ENCODE measurements around the gene BRCA2.

BRCA2 gene

GRCh38 chr13:32427852-32428580, 112.7 kb downstream of the BRCA2 start, which contains the start of gene N4BP2L1:
TSS of gene N4BP2L1 (minus strand) at chr13:32428130. CDS start at chr13:32428082, 48 bp downstream.
- DNase-seq (ENCODE audit: low spot score) = peak; percentile 75

- no peak for DNase-seq (ENCODE audit: low spot score)
Measured at GRCh38 chr13:32428581-32429432, 113.5 kb downstream of the BRCA2 start.

GRCh38 chr13:32429433-32429909, 114.2 kb downstream of the BRCA2 start:
- DNase-seq (ENCODE audit: low spot score) = no peak

- DNase-seq (ENCODE audit: low spot score) = no peak
Measured at GRCh38 chr13:32430018-32430747, 114.9 kb downstream of the BRCA2 start.

- DNase-seq (ENCODE audit: low spot score) = no peak
Measured at GRCh38 chr13:32431361-32431760, 116.1 kb downstream of the BRCA2 start.

- DNase-seq (ENCODE audit: low spot score) = no peak
Measured at GRCh38 chr13:32432856-32433255, 117.5 kb downstream of the BRCA2 start.

GRCh38 chr13:32438871-32439270, 123.6 kb downstream of the BRCA2 start:
- no peak for DNase-seq (ENCODE audit: low spot score)

GRCh38 chr13:32443111-32443510, 127.8 kb downstream of the BRCA2 start:
- DNase-seq (ENCODE audit: low spot score) = no peak

- no peak for DNase-seq (ENCODE audit: low spot score)
Measured at GRCh38 chr13:32445461-32445860, 130.2 kb downstream of the BRCA2 start.

GRCh38 chr13:32446220-32446619, 130.9 kb downstream of the BRCA2 start:
- no peak for DNase-seq (ENCODE audit: low spot score)

GRCh38 chr13:32446773-32447465, 131.6 kb downstream of the BRCA2 start:
- no peak for DNase-seq (ENCODE audit: low spot score)

- DNase-seq (ENCODE audit: low spot score) = no peak
Measured at GRCh38 chr13:32447894-32448623, 132.8 kb downstream of the BRCA2 start.

GRCh38 chr13:32448972-32449371, 133.7 kb downstream of the BRCA2 start:
- DNase-seq (ENCODE audit: low spot score) = no peak
